DND-41 (cell line): ENCODE measurements around the gene TRA2B.

Experiments
- ATAC-seq: fragments of 200-7000 bp; cut with Tn5 transposase; 3 replicates; pipeline ENCODE4 v1.9.1; 2021; ENCODE audit warnings: low read depth; ENCODE audit not compliant: insufficient read depth
- DNase-seq: peaks from one replicate; pipeline ENCODE4 v3.0.0-alpha.2; 2020
- H2AFZ ChIP-seq: 2 replicates; pipeline ENCODE4 v1.6.0; 2012; ENCODE audit warnings: low read depth, low read length
- H3K27ac ChIP-seq: 2 replicates; pipeline ENCODE4 v1.5.1; 2012; ENCODE audit warnings: low read length, inconsistent platforms
- H3K27me3 ChIP-seq: fragments of 200-600 bp; sonication (generic); 2 replicates; pipeline ENCODE4 v1.6.0; 2012; ENCODE audit warnings: low read length, mild to moderate bottlenecking, inconsistent platforms; ENCODE audit not compliant: insufficient read depth, poor library complexity
- H3K36me3 ChIP-seq: 2 replicates; pipeline ENCODE4 v1.5.1; 2012; ENCODE audit warnings: low read length, inconsistent platforms; ENCODE audit not compliant: insufficient read depth
- H3K4me1 ChIP-seq: 2 replicates; pipeline ENCODE4 v1.5.1; 2012; ENCODE audit warnings: mild to moderate bottlenecking, low read length; ENCODE audit not compliant: insufficient read depth
- H3K4me2 ChIP-seq: 2 replicates; pipeline ENCODE4 v1.6.0; 2012; ENCODE audit warnings: mild to moderate bottlenecking, moderate library complexity, low read length, inconsistent platforms; ENCODE audit not compliant: insufficient read depth
- H3K4me3 ChIP-seq, 2 experiments: fragments of 200-600 bp in 1 of 2; shearing (Covaris generic) in 1 of 2; 2 replicates each; pipeline ENCODE4 v1.5.1; 2012 to 2016; ENCODE audit warnings: inconsistent platforms in 2 of 2, low read length in 2 of 2, mild to moderate bottlenecking in 2 of 2, low read depth in 1 of 2, moderate library complexity in 1 of 2
- H3K79me2 ChIP-seq: 2 replicates; pipeline ENCODE4 v1.6.0; 2012; ENCODE audit warnings: low read length, inconsistent platforms; ENCODE audit not compliant: insufficient read depth
- H3K9ac ChIP-seq: 2 replicates; pipeline ENCODE4 v1.6.0; 2012; ENCODE audit warnings: low read depth, mild to moderate bottlenecking, inconsistent platforms, low read length, moderate library complexity
- H3K9me3 ChIP-seq: 2 replicates; pipeline ENCODE4 v1.5.1; 2012; ENCODE audit warnings: low read length, moderate library complexity, mild to moderate bottlenecking, inconsistent platforms; ENCODE audit not compliant: insufficient read depth, severe bottlenecking
- H4K20me1 ChIP-seq: 2 replicates; pipeline ENCODE4 v1.6.0; 2012; ENCODE audit warnings: low read length; ENCODE audit not compliant: insufficient read depth
- EZH2 ChIP-seq: IDR thresholded peaks from 3 replicates; pipeline ENCODE4 v1.6.1; 2012; ENCODE audit warnings: borderline replicate concordance, low read depth, mild to moderate bottlenecking, moderate library complexity, low read length, inconsistent platforms; ENCODE audit not compliant: severe bottlenecking
- TF ChIP-seq, protein P1 (sequence below): IDR thresholded peaks from 2 replicates; pipeline ENCODE4 v1.5.1; 2012; ENCODE audit warnings: borderline replicate concordance, low read length, moderate library complexity, mild to moderate bottlenecking; ENCODE audit not compliant: poor library complexity, severe bottlenecking; ENCODE audit errors: extremely low read depth

Gene TRA2B

DNA sequence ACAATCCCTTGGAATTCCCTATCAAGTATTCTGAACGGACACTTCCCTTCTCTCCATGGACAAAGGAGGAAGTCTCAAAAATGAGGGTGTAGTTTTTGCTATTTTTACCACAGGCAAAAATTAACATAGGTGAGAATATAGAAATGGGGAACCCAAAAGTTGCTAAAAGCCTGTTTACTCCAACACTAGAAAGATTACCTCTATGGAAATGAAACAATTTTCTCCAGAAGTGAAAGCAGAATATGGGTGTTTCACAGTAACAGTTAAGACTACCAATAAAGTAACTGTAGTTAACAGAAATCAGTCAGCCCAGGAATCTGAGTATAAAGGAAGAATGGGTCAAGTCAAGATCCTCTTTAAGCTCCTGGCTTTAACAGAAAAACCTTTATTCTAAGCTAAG, 9.3 kb downstream of the TRA2B start:
- ATAC-seq: 0 out of 3 replicates have a peak, but pooled peaks have one; percentile 16
- Histone ChIP-seq H2AFZ (no peak overlapping the region), H3K9ac (peak overlapping the region; percentile 98; the same call in 1 of the 2 replicates), H3K4me2 (peak overlapping the region; percentile 82), H3K4me1 (peaks cover 81% of the 10 kb centered on the region), H3K27ac (no peak overlapping the region), H3K4me3 (peak overlapping the region in 1 of 2 experiments; percentile 68; a peak in 1 of 4 replicates), H4K20me1 (peaks cover 100% of the 10 kb centered on the region), H3K9me3 (no peaks in the 10 kb centered on the region), H3K36me3 (peaks cover 100% of the 10 kb centered on the region), H3K27me3 (no peaks in the 10 kb centered on the region), H3K79me2 (peaks cover 100% of the 10 kb centered on the region)
- no peak for DNase-seq
- TF ChIP-seq EZH2: no peak
- TF ChIP-seq, protein P1, sequence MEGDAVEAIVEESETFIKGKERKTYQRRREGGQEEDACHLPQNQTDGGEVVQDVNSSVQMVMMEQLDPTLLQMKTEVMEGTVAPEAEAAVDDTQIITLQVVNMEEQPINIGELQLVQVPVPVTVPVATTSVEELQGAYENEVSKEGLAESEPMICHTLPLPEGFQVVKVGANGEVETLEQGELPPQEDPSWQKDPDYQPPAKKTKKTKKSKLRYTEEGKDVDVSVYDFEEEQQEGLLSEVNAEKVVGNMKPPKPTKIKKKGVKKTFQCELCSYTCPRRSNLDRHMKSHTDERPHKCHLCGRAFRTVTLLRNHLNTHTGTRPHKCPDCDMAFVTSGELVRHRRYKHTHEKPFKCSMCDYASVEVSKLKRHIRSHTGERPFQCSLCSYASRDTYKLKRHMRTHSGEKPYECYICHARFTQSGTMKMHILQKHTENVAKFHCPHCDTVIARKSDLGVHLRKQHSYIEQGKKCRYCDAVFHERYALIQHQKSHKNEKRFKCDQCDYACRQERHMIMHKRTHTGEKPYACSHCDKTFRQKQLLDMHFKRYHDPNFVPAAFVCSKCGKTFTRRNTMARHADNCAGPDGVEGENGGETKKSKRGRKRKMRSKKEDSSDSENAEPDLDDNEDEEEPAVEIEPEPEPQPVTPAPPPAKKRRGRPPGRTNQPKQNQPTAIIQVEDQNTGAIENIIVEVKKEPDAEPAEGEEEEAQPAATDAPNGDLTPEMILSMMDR: no peak

DNA sequence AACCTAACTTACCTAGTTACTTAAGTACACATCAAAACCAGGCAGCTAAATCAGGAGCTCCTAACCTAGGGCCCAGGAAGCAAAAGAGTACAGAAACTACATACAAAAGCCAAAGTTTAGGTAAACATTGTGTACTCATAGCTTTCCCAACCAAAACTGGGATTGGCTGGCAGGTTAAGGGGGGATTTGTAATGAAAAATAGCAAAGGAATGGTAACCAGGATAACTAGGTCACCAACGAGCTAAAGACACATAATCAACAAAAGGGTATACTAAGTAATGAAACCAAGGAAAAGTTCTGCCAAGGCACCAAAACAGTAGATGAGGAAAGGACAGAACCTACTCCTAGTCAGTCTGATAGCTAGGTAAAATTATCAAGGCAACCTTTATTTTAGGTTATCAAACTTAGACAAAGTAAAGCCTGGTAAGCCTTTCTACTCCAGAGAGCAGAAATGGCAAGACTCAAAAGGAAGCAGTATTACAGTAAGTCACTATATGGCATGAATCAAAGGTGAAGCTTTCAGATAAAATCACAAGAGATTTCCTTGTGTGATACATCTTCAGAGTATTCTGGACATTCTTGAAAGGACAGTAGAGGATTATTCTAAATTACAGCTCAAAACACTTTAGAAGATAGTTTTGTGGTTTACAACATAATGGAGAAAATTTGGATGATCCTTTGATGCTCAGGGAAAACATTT, 10.2 kb downstream of the TRA2B start:
- no peak overlapping the region for H2AFZ ChIP-seq
- peaks cover 100% of the 10 kb centered on the region for H3K79me2 ChIP-seq
- H3K36me3 ChIP-seq: peaks cover 100% of the 10 kb centered on the region
- no peak for TF ChIP-seq EZH2
- TF ChIP-seq, protein P1: no peak
- no peak for DNase-seq
- peaks cover 100% of the 10 kb centered on the region for H4K20me1 ChIP-seq
- no peak for ATAC-seq
- no peak overlapping the region for H3K27ac ChIP-seq
- H3K4me3 ChIP-seq: peak overlapping the region in 1 of 2 experiments; percentile 68; a peak in 1 of 4 replicates
- 0 out of 2 replicates have a peak overlapping the region, but pooled peaks have one; percentile 2 for H3K9ac ChIP-seq
- H3K4me1 ChIP-seq: peaks cover 73% of the 10 kb centered on the region
- peak overlapping the region; percentile 82; the same call in 1 of the 2 replicates for H3K4me2 ChIP-seq
- no peaks in the 10 kb centered on the region for H3K9me3 ChIP-seq
- H3K27me3 ChIP-seq: no peaks in the 10 kb centered on the region

DNA sequence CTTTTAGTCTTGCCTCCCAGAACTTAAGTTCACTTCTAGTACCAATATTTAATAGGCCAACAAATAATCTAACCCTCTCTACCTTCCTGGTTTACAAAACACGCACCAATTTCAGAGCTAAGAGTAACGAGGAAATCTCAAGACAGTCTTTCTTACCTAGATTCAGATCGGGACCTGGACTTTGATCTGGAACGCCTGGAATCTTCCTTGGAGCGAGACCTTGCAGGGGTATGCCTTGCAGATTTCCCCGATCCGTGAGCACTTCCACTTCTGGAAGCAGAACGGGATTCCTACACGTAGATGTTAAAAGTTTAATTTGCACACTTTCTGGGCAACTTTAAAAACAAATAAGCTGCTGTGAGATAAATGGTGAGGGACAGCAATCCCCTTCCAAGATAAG, 11.4 kb downstream of the TRA2B start:
- Histone ChIP-seq H3K27ac (no peak overlapping the region), H3K4me3 (no peak overlapping the region), H3K79me2 (peaks cover 100% of the 10 kb centered on the region), H3K4me1 (peaks cover 61% of the 10 kb centered on the region), H3K4me2 (peak overlapping the region; percentile 41), H4K20me1 (peaks cover 100% of the 10 kb centered on the region), H3K36me3 (peaks cover 100% of the 10 kb centered on the region), H2AFZ (no peak overlapping the region), H3K9ac (no peak overlapping the region), H3K9me3 (no peaks in the 10 kb centered on the region), H3K27me3 (no peaks in the 10 kb centered on the region)
- ATAC-seq (no peak), DNase-seq (no peak)
- TF ChIP-seq, protein P1: no peak
- no peak for TF ChIP-seq EZH2
